IPS-20b (cell line): Measurements from ENCODE around the gene IFI6.
A peak's percentile ranks its signal among the peaks of the same experiment; 100 is the strongest.
"Not testable (repeated sequence)": the region's sequence is repeated elsewhere in the genome, so short reads cannot be mapped to it uniquely, and the experiment has no call there.

ENCODE experiments used
- H3K27ac ChIP-seq: one replicate; pipeline ENCODE4 v1.5.1; 2013; ENCODE audit warnings: low read length
- H3K27me3 ChIP-seq: 2 replicates; pipeline ENCODE4 v1.6.1; 2013; ENCODE audit warnings: mild to moderate bottlenecking, low read length, inconsistent platforms; ENCODE audit not compliant: insufficient read depth
- H3K36me3 ChIP-seq: 2 replicates; pipeline ENCODE4 v1.6.1; 2013; ENCODE audit warnings: low read depth, mild to moderate bottlenecking, inconsistent platforms, low read length, moderate library complexity; ENCODE audit not compliant: insufficient read depth
- H3K4me1 ChIP-seq: 2 replicates; pipeline ENCODE4 v1.6.1; 2013; ENCODE audit warnings: mild to moderate bottlenecking, control low read depth, inconsistent platforms, low read length, moderate library complexity; ENCODE audit not compliant: insufficient read depth
- H3K4me3 ChIP-seq: 2 replicates; pipeline ENCODE4 v1.5.1; 2013; ENCODE audit warnings: mild to moderate bottlenecking, low read length, inconsistent platforms
- H3K9ac ChIP-seq: 2 replicates; pipeline ENCODE4 v1.6.1; 2013; ENCODE audit warnings: low read depth, mild to moderate bottlenecking, inconsistent platforms, low read length, moderate library complexity
- H3K9me3 ChIP-seq: 2 replicates; pipeline ENCODE4 v1.6.1; 2013; ENCODE audit warnings: mild to moderate bottlenecking, low read depth, low read length, inconsistent platforms; ENCODE audit not compliant: insufficient read depth

IFI6 gene

DNA sequence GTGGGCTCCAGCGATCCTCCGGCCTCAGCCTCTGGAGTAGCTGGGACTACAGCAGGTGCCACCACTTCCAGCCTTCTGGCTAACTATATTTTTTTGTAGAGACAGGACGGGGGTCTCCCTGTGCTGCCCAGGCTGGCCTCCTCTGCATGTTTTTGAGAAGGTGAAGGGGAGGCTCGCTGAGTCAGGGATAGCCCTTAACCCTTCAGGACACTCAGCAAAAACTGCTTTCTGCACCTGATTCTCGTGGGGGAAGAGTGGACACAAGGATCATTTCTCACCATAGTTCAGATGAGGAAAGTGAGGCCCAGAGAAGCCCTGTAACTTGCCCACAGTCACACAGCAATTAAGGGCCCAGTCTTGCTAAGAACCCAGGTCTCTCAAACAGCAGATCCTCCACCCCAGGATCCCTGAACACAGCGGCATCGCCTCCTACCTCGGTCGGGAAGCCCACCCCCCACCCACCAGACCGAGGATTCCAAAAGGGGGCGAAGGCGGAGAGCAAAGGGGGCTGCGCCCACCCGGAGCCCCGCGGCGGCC is 38.3 kb downstream of the IFI6 start:
- Histone ChIP-seq H3K27me3 (peaks cover 40% of the 10 kb centered on the region), H3K4me1 (peaks cover 6% of the 10 kb centered on the region; the same call in 1 of the 2 replicates), H3K4me3 (peak overlapping the region; percentile 69; the same call in 1 of the 2 replicates), H3K9ac (0 out of 2 replicates have a peak overlapping the region, but pooled peaks have one; percentile 51), H3K9me3 (no peaks in the 10 kb centered on the region), H3K27ac (no peak overlapping the region), H3K36me3 (no peaks in the 10 kb centered on the region)

DNA sequence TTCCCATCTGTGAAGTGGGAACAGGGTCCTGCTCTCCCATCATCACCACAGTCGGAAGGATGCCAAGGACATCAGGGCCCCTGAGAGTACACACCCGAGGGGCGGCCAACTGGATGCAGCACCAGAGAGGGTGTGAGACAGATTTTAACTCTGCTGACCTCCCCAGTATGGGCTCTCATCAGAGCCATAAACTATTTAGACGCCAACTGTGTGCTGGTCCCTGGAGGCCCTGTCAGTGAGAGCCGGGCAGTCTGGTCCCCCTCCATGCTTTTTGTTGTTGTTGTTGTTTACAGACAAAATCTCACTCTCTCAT is 38.7 kb downstream of the IFI6 start:
- Histone ChIP-seq H3K36me3 (no peaks in the 10 kb centered on the region), H3K9ac (no peak overlapping the region), H3K27ac (no peak overlapping the region), H3K4me1 (peaks cover 6% of the 10 kb centered on the region; the same call in 1 of the 2 replicates), H3K27me3 (peaks cover 40% of the 10 kb centered on the region), H3K4me3 (no peak overlapping the region), H3K9me3 (no peaks in the 10 kb centered on the region)

DNA sequence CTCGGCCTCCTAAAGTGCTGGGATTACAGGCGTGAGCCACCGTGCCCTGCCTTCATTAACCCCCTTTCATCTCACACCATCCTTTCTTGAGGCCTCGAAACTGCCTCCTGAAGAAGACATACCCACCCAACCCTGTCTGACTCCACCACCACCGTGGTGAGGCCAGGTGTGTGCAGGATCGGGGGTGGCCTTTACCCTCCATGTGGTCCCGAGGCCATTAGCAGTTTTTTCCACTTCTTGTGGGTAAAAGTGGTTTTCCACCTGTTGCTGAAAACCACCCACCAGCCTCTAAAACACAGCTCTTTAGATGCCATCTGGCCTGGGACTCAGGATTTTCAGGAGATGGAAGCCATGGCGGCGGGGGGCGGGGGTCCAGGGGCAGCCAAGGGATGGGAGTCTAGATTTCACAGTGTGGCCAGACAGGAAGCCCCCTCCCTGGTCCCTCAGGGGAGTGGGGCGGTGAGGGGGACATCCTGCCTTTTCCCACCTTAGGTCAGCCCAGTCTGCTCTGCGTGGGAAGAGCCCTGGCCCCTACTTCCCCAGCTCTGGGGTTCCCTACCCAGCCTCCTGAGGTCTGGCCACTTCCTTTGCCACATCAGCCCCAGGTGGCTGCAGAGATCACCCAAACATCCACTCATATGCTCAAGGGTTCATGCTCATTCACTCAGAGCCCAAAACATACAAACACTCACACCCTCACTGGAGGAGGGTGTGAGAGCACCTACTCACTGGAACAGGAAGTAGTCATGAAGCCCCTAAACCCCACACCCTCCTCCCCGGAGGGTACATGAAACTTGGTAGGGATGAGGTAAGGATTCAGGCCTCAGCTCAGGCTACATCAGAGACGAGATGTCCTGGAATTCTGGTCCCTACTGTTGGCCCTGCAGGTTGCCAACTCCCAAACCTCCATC is 39.4 kb downstream of the IFI6 start:
- Histone ChIP-seq H3K4me1 (peaks cover 6% of the 10 kb centered on the region; the same call in 1 of the 2 replicates), H3K4me3 (no peak overlapping the region), H3K9me3 (no peaks in the 10 kb centered on the region), H3K9ac (no peak overlapping the region), H3K27ac (no peak overlapping the region), H3K36me3 (no peaks in the 10 kb centered on the region), H3K27me3 (peaks cover 40% of the 10 kb centered on the region)

DNA sequence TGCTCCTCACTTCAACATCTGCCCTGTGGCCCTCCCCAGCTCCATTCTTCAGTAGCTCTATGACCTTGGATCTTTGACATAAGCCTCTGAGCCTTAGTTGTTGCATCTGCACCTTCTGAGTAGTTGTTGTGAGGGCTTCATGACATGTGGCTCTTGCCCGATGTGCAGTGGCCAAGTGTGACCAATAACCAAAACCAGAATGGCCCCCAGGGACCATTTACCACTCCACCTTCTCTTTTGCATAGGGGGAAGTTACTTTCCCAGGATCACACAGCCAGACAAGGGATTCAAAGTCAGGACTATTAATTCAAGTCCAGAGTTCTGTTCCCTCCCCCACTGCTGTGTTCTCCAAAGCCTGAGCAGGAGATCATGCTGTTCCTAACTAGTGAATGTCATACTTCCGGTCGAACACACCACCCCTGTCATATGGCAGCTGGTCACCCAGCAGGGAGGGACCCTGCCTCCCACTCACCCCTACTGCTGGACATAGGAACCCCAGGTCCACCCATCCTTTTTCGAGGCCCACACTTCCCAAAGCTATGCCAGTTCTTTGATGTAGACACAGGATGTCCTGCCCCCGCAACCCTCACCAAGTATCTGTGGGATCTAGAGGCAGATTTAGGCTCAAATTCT is 41.0 kb downstream of the IFI6 start:
- Histone ChIP-seq H3K27me3 (peaks cover 40% of the 10 kb centered on the region), H3K9me3 (no peaks in the 10 kb centered on the region), H3K4me3 (no peak overlapping the region), H3K27ac (no peak overlapping the region), H3K36me3 (no peaks in the 10 kb centered on the region), H3K4me1 (peaks cover 6% of the 10 kb centered on the region; the same call in 1 of the 2 replicates), H3K9ac (no peak overlapping the region)

DNA sequence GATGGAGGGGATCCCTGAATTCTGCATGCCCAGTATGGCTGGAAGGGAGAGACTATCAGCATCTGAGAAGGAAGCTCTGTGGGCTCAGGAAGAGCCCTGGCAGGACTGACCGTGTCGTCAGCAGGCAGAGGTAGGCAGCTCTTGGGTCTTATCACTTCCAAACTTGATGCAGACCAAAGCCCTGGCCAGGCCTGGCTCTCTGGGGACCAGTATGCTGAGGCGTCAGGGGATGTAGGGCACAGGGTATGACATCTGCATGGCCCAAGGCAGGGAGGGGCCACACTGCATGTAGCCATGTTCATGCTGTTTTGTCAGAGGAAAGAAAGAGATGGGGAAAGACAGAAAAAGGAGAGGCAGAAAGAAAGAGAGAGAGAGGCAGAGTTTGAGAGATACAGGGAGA is 43.3 kb downstream of the IFI6 start:
- peaks cover 6% of the 10 kb centered on the region; the same call in 1 of the 2 replicates for H3K4me1 ChIP-seq
- no peak overlapping the region for H3K4me3 ChIP-seq
- H3K36me3 ChIP-seq = no peaks in the 10 kb centered on the region
- H3K27me3 ChIP-seq = peaks cover 18% of the 10 kb centered on the region
- H3K9ac ChIP-seq = no peak overlapping the region
- no peaks in the 10 kb centered on the region for H3K9me3 ChIP-seq
- no peak overlapping the region for H3K27ac ChIP-seq

DNA sequence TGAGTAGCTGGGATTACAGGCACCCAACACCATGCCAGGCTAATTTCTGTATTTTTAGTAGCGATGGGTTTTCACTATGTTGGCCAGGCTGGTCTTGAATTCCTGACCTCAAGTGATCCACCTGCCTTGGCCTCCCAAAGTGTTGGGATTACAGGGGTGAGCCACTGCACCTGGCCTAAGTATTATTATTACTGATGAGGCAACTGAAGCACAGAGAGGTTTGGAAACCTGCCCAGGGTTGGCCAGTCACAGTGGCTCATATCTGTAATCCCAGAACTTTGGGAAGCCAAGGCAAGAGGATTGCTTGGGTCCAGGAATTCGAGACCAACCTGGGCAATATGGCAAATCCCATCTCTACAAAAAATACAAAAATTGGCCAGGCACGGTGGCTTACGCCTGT is 44.3 kb downstream of the IFI6 start:
- not testable (repeated sequence) for H3K9ac ChIP-seq, H3K36me3 ChIP-seq, H3K4me3 ChIP-seq, H3K27me3 ChIP-seq, H3K9me3 ChIP-seq, H3K27ac ChIP-seq
- peaks cover 13% of the 10 kb centered on the region; the same call in 1 of the 2 replicates for H3K4me1 ChIP-seq

DNA sequence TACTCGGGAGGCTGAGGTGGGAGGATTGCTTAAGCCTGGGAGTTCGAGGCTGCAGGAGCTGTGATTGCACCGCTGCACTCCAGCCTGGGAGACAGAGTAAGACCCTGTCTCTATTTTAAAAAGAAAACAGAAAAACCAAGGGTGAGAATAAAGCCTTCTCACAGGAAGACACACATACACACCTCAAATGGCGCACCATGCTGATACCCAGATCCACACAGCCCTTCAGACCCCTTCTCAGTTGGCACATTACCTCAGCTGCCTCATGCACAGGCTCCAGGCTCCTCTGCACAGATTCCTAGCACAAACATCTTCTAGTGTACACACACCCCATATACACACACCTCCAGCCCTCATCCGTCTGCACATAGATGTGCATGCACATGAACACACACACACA is 44.9 kb downstream of the IFI6 start:
- Histone ChIP-seq H3K27me3 (peaks cover 5% of the 10 kb centered on the region; the same call in 1 of the 2 replicates), H3K9me3 (no peaks in the 10 kb centered on the region), H3K4me3 (no peak overlapping the region), H3K4me1 (peaks cover 13% of the 10 kb centered on the region; the same call in 1 of the 2 replicates), H3K36me3 (no peaks in the 10 kb centered on the region), H3K27ac (no peak overlapping the region), H3K9ac (no peak overlapping the region)

DNA sequence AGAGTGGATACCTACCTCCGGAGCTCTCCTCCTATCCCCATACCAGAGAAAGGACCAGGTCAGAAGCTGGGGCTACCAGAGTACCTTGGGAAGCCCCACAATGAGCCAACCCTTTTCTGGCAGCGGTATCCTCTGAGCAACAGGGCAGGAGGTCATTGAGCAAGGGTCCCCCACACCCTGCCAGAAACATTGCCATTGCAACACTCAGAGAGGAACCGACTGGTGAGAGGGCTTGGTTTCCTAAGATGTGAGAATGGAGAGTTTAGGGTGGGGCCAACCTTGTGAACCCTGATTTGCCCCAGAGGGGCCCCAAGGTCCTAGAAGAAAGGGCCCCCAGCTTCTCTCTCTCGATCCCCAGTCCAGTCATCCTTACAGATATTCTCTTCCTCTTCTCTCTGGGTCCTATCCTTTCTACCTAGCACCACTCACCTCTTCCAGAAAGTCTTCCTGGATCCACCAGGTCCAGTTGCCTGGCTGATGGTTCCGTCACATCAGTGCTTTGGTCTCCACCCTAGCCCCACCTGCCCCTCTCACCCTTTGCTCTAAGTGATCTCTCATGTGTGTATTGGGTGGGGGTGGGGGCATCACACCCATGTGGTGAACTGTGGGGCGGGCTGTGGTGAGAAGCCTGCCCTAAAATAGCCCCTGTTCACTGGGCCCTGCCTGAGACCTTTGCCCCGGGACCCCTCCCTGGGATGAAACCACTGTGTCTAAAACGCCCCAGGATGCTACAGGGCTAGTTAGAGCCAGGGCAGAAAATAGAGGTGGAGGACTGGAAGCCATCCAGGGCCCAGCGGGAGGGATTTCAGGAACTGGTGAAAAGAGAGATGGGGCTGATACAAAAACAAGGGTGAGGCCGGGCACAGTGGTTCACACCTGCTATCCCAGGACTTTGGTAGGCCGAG is 45.7 kb downstream of the IFI6 start:
- no peak overlapping the region for H3K9ac ChIP-seq
- H3K4me3 ChIP-seq = no peak overlapping the region
- H3K36me3 ChIP-seq = no peaks in the 10 kb centered on the region
- H3K27ac ChIP-seq = no peak overlapping the region
- H3K4me1 ChIP-seq = peaks cover 13% of the 10 kb centered on the region; the same call in 1 of the 2 replicates
- no peaks in the 10 kb centered on the region for H3K9me3 ChIP-seq
- H3K27me3 ChIP-seq = no peaks in the 10 kb centered on the region; the same call in 1 of the 2 replicates

DNA sequence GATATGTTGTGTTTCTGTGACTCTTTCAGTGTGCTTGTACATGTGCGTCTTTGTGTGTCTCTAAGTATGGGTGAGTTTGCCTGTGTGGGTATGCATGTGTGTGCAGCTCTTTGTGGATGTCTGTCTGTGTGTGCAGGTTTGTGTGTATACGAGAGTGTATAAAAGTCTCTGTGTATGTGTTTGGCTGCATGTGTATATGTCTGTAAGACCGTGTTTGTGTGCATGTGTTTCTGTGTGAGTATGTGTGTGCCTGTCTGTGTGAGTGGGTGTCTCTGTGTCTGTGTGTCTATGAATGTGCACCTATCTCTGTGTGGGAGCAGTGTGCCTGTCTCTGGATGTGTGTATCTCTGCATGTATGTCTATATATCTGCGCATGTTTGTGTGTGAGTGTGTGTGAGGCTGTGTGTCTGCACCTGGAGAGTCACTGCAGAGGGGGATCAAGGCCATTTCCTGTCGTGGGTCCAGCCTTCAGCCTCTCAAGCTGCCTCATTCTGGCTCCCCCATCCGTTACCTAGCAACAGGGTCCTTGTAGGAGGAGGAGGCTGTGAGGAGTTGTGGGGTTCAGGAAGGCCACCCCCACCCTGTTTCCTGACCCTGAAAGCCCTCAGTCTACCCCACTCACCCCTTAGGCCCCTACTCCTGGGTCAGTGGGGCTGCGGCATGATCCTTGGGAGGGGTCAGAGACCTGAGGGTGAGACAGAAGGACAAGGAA is 47.4 kb downstream of the IFI6 start:
- H3K9ac ChIP-seq = no peak overlapping the region

DNA sequence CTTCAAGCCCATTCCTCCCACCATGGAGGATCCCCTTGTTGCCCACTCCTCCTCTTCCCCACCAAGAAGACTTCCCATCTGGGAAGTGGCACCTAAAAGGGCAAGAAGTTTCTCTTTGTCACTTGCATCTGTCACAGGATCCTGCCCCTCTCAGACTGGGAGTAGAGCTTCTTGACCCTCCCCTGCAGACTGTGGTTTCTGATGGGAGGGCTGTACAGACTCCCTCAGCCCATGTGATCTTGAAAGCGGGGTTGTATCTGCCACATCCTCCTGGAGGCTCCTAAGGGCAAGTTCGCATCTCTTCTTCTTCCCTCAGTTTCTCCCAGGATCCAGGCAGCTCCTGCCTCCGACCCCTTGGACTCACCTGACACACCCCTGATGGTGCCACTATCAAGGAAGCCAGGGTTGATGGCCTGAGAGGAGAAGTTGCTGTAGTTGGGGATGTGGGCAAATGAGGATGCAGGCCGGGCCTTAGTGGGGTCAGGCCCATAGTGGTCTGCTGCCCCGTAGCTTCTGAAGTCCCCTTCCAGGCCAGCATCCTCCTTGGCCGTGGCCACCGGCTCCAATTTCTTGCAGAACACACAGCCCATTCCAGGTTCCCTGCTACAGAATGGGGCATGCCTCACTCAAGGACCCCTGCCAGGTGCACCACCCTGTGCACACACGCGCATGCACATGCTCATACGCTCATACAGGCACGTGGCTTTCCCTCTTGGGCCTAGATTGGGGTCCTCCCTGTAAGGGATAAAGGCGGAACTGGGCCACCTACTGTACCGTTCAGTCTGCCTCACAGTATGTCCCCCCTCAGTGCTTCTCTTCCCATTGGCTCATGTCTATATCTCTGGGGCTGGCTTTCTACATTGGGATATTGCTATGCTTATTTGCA is 48.4 kb downstream of the IFI6 start:
- Histone ChIP-seq H3K36me3 (no peaks in the 10 kb centered on the region), H3K27ac (no peak overlapping the region), H3K4me1 (peaks cover 7% of the 10 kb centered on the region; the same call in 1 of the 2 replicates), H3K4me3 (no peak overlapping the region), H3K27me3 (no peaks in the 10 kb centered on the region), H3K9ac (no peak overlapping the region), H3K9me3 (no peaks in the 10 kb centered on the region)

More for the DNA sequence above, 47.4 kb downstream of the IFI6 start:
- Histone ChIP-seq H3K27me3 (no peaks in the 10 kb centered on the region), H3K9me3 (no peaks in the 10 kb centered on the region), H3K36me3 (no peaks in the 10 kb centered on the region), H3K4me1 (peaks cover 13% of the 10 kb centered on the region; the same call in 1 of the 2 replicates), H3K4me3 (no peak overlapping the region), H3K27ac (no peak overlapping the region)
